ENCODE data around the gene PPP2R3C. TPM values are rescaled to one million over a fixed set of nuclear protein-coding genes. Genes with fewer than 3 reads are reported as not detected.

The PPP2R3C gene
- total RNA-seq, 2 experiments from 2014 or later, result 33.3 to 38.6 TPM

Other genes starting within 250 kb of the PPP2R3C start
- 10 to 100 TPM; 52.7 to 54.2 TPM for gene BAZ1A, start 246.6 kb downstream of the PPP2R3C start, total RNA-seq
- gene SRP54, start 139.0 kb downstream of the PPP2R3C start, total RNA-seq, result 10 to 100 TPM; 58.6 to 61.6 TPM
- gene FAM177A1, start 75.7 kb downstream of the PPP2R3C start, total RNA-seq, result 10 to 100 TPM; 40.5 to 41.5 TPM
- 10 to 100 TPM; 32.5 to 35.4 TPM for gene PRORP, start 562 bp upstream of the PPP2R3C start, total RNA-seq
- gene PSMA6, start 170.4 kb upstream of the PPP2R3C start, total RNA-seq, result 100 to 1,000 TPM; 266 to 269 TPM